Choroid plexus epithelial cell (primary cell): ENCODE data around the gene FH.

Experiments
- DNase-seq: peaks from one replicate; pipeline ENCODE4 v3.0.0-alpha.2; 2010; ENCODE audit warnings: low read depth
- H3K4me3 ChIP-seq: 2 replicates; pipeline ENCODE4 v1.5.1; 2011; ENCODE audit warnings: low read depth, mild to moderate bottlenecking, control low read depth, low read length, moderate library complexity
- CTCF ChIP-seq: conservative IDR thresholded peaks from 2 replicates; pipeline ENCODE4 v1.5.1; 2011; ENCODE audit warnings: low read depth, mild to moderate bottlenecking, control low read depth, inconsistent platforms, low read length, moderate library complexity

Gene FH

GRCh38 chr1:241462391-241462790, 57.2 kb downstream of the FH start:
- H3K4me3 ChIP-seq, result no peak overlapping the region
- peak; percentile 29 for DNase-seq
- no peak for TF ChIP-seq CTCF

GRCh38 chr1:241460098-241460873, 59.3 kb downstream of the FH start:
- TF ChIP-seq CTCF, result no peak
- no peak overlapping the region for H3K4me3 ChIP-seq
- DNase-seq, result no peak

- no peak for TF ChIP-seq CTCF
- no peak overlapping the region for H3K4me3 ChIP-seq
- no peak for DNase-seq
Measured at GRCh38 chr1:241459186-241459802, 60.3 kb downstream of the FH start.

- no peak for DNase-seq
- no peak overlapping the region for H3K4me3 ChIP-seq
- TF ChIP-seq CTCF, result no peak
Measured at GRCh38 chr1:241457421-241457820, 62.1 kb downstream of the FH start.

GRCh38 chr1:241456743-241457142, 62.8 kb downstream of the FH start:
- no peak for TF ChIP-seq CTCF
- H3K4me3 ChIP-seq, result no peak overlapping the region

GRCh38 chr1:241453732-241454131, 65.8 kb downstream of the FH start:
- no peak overlapping the region for H3K4me3 ChIP-seq

More at GRCh38 chr1:241456743-241457142, 62.8 kb downstream of the FH start:
- DNase-seq, result no peak

More at GRCh38 chr1:241453732-241454131, 65.8 kb downstream of the FH start:
- TF ChIP-seq CTCF, result no peak
- no peak for DNase-seq
